Placental pericyte (primary cell): ENCODE data around the gene MAF. TPM values are rescaled to one million over a fixed set of nuclear protein-coding genes. Genes with fewer than 3 reads are reported as not detected.

Source experiments
- total RNA-seq: library from RNA; depleted of rRNA; stranded (reverse); fragments of >200 nt; gene quantifications from 2 replicates; pipeline ENCODE4 v1.2.3, GENCODE V29; 2012

MAF gene
- total RNA-seq = 1.7 and 13.6 TPM in 2 replicates

DNA sequence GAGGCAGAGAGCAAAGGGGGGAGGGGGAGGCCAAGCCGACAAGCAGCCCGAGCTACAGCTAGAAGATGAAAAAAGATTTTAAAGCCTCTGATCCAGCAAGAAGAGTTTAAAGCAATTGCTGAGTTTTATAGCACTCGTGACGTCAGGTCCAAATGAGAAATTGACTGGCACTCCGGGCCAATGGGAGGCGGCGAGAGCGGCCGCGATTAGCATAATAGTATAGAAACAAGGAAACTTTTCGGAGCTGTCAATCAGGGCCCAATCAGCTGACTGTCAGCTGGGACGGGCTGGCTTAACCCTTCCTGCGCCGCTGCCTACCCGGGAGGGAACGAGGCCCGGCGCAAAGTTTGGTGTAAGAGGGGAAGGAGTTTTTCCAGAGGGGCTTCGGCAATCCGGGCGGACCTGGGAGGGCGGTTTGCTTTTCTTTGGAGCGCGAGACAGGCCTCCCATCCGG, at the start of gene MAF:
Gene MAF (minus strand): TSS at position 100 of the 454 bp plus-strand sequence. CDS start 835 bp downstream, outside the sequence.

